ENCODE results near the gene WBP2. TPM values are rescaled to one million over a fixed set of nuclear protein-coding genes. Genes with fewer than 3 reads are reported as not detected.

Gene WBP2
- total and polyA plus RNA-seq, 2 of the 13 experiments (the other 11 are each of a cell fraction or from before 2014, with no cell fraction given), result 29.2 to 29.5 TPM

DNA sequence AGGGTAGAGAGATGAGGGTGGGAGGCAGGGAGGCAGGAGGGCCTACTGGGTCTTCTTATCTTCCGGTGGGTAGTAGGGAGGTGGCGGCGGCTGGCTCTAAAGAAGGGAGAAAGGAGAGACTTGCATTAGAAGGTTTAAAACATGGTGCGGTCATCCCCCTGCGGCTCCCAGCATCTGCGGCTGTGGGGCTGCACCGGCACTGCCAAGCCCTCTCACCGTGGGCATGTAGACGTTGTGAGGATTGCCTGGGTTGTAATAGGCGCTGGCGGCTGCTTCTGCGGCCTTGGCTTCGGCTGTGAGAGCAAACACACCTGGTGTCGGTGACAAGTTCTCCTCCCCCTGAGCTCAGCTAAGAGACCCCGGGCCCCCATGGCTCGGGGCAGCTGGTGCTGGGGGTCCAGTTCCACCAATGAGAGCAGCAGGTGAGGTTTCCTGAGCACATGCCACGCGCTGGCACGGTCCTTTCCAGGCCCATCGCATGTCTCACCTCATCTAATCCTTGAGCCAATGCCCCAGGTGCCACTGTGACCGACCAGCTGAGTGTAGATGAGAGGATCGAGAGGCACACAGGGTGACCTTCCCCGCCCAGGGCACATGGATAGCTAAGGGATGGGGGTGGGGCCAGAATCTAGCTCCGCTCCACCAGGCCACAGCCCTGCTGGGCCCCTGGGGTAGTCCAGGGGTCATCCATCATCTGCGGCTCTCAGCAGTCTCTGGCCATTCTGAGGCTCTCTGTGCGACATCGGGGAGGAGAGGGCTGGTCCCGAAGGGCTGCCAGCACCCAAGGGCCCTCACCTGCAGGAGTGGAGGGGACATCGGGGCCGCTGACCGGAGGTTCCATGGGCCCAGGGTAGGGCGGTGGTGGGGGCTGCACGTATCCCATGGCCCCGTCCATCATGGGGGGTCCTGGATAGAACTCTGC is 8.2 kb downstream of the WBP2 start (continued):
- TF ChIP-seq ZNF34 (CRISPR knock-in tag; IDR thresholded peaks at IDR 0.05; ENCODE audit: borderline replicate concordance), result no peak; the same call in 1 of the 2 replicates
- TF ChIP-seq, protein P1, sequence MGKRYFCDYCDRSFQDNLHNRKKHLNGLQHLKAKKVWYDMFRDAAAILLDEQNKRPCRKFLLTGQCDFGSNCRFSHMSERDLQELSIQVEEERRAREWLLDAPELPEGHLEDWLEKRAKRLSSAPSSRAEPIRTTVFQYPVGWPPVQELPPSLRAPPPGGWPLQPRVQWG (CRISPR knock-in tag; IDR thresholded peaks at IDR 0.05; ENCODE audit: borderline replicate concordance, low read depth), result no peak
- peak; percentile 80; the same call in 1 of the 2 replicates for TF ChIP-seq ZNF709 (CRISPR knock-in tag; IDR thresholded peaks at IDR 0.05)
- TF ChIP-seq TCF12 (IDR thresholded peaks at IDR 0.05), result no peak
- peak; percentile 98 for TF ChIP-seq TCF12 (CRISPR knock-in tag; IDR thresholded peaks at IDR 0.05)
- no peak for TF ChIP-seq NFIB (CRISPR knock-in tag; IDR thresholded peaks at IDR 0.05; ENCODE audit: borderline replicate concordance)
- TF ChIP-seq ZNF296 (CRISPR knock-in tag; conservative IDR thresholded peaks at IDR 0.05), result peak; percentile 95
- no peak; the same call in none of the 2 replicates for TF ChIP-seq ZNF564 (CRISPR knock-in tag; IDR thresholded peaks at IDR 0.05)
- no peak for TF ChIP-seq ZNF136 (CRISPR knock-in tag; IDR thresholded peaks at IDR 0.05; ENCODE audit: low read depth)
- TF ChIP-seq NCOA5 (CRISPR knock-in tag; IDR thresholded peaks at IDR 0.05), result no peak
- 0 out of 2 replicates have a peak, but pooled peaks have one; percentile 53 for TF ChIP-seq TOE1 (CRISPR knock-in tag; IDR thresholded peaks at IDR 0.05)
- TF ChIP-seq ETV6 (CRISPR knock-in tag; conservative IDR thresholded peaks at IDR 0.05), result peak; percentile 71; the same call in 1 of the 2 replicates
- peak; percentile 65 for TF ChIP-seq AGO2 (optimal IDR thresholded peaks at IDR 0.05; ENCODE audit: low read depth, low read length)
- peak; percentile 87 for TF ChIP-seq GFI1 (CRISPR knock-in tag; IDR thresholded peaks at IDR 0.05; ENCODE audit: borderline replicate concordance)
- peak; percentile 76 for TF ChIP-seq ZNF317 (CRISPR knock-in tag; IDR thresholded peaks at IDR 0.05)
- TF ChIP-seq, protein P2, sequence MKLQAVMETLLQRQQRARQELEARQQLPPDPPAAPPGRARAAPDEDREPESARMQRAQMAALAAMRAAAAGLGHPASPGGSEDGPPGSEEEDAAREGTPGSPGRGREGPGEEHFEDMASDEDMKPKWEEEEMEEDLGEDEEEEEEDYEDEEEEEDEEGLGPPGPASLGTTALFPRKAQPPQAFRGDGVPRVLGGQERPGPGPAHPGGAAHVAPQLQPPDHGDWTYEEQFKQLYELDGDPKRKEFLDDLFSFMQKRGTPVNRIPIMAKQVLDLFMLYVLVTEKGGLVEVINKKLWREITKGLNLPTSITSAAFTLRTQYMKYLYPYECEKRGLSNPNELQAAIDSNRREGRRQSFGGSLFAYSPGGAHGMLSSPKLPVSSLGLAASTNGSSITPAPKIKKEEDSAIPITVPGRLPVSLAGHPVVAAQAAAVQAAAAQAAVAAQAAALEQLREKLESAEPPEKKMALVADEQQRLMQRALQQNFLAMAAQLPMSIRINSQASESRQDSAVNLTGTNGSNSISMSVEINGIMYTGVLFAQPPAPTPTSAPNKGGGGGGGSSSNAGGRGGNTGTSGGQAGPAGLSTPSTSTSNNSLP (IDR thresholded peaks at IDR 0.05; ENCODE audit: low read depth, low read length), result no peak
- TF ChIP-seq TEAD2 (CRISPR knock-in tag; IDR thresholded peaks at IDR 0.05), result 0 out of 2 replicates have a peak, but pooled peaks have one; percentile 41
- TF ChIP-seq SMYD3 (CRISPR knock-in tag; IDR thresholded peaks at IDR 0.05), result no peak; the same call in 1 of the 2 replicates
- TF ChIP-seq, protein P3, sequence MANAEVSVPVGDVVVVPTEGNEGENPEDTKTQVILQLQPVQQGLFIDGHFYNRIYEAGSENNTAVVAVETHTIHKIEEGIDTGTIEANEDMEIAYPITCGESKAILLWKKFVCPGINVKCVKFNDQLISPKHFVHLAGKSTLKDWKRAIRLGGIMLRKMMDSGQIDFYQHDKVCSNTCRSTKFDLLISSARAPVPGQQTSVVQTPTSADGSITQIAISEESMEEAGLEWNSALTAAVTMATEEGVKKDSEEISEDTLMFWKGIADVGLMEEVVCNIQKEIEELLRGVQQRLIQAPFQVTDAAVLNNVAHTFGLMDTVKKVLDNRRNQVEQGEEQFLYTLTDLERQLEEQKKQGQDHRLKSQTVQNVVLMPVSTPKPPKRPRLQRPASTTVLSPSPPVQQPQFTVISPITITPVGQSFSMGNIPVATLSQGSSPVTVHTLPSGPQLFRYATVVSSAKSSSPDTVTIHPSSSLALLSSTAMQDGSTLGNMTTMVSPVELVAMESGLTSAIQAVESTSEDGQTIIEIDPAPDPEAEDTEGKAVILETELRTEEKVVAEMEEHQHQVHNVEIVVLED (CRISPR knock-in tag; IDR thresholded peaks at IDR 0.05; ENCODE audit: borderline replicate concordance), result peak; percentile 67; the same call in 1 of the 2 replicates
- TF ChIP-seq ZNF101 (CRISPR knock-in tag; IDR thresholded peaks at IDR 0.05; ENCODE audit: borderline replicate concordance, low read depth), result 0 out of 2 replicates have a peak, but pooled peaks have one; percentile 68
- TF ChIP-seq SRSF1 (optimal IDR thresholded peaks at IDR 0.05; ENCODE audit: low read depth, low read length), result peak; percentile 22
- TF ChIP-seq CENPX (CRISPR knock-in tag; IDR thresholded peaks at IDR 0.05), result no peak
- TF ChIP-seq, protein P4, sequence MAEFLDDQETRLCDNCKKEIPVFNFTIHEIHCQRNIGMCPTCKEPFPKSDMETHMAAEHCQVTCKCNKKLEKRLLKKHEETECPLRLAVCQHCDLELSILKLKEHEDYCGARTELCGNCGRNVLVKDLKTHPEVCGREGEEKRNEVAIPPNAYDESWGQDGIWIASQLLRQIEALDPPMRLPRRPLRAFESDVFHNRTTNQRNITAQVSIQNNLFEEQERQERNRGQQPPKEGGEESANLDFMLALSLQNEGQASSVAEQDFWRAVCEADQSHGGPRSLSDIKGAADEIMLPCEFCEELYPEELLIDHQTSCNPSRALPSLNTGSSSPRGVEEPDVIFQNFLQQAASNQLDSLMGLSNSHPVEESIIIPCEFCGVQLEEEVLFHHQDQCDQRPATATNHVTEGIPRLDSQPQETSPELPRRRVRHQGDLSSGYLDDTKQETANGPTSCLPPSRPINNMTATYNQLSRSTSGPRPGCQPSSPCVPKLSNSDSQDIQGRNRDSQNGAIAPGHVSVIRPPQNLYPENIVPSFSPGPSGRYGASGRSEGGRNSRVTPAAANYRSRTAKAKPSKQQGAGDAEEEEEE (CRISPR knock-in tag; IDR thresholded peaks at IDR 0.05; ENCODE audit: borderline replicate concordance), result no peak

All from HepG2 (cell line).